ENCODE data around the gene ATP5F1D.

ATP5F1D gene

DNA sequence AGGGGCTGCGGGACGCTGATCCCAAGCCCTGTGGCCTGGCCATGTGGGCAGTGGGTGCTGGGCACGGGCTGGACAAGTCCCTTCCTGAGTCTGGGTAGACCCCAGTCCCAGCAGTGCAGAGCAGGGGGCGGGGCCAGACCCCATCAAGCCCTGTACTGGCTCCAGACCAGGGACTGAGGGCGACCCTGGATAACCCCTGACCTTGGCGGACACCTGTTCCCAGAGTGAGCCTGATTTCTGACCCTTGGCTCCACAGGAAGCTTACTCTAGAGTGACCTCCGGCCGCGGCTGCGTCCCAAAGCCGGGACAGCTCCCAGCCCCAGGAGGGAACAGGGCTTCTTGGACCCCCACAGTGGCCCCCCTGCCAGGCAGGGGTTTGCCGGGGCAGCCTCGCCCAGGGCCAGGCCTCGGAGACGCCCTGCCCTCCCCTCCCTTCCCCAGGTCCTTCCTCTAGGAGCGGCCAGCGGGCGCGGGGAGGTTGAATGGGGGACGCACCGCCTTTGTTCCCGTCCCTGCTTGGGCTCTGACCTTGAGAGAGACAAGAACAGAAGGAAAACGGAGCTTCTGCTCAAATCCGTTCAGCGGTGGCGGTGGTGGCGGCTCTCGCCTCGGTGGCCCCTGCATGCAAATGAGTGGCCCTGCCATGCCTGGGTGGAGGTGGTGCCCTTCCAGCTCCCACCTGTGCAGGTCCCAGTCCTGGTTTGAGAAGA lies 41.8 kb downstream of the ATP5F1D start:
- no peak for DNase-seq (ENCODE audit: low read depth)

DNA sequence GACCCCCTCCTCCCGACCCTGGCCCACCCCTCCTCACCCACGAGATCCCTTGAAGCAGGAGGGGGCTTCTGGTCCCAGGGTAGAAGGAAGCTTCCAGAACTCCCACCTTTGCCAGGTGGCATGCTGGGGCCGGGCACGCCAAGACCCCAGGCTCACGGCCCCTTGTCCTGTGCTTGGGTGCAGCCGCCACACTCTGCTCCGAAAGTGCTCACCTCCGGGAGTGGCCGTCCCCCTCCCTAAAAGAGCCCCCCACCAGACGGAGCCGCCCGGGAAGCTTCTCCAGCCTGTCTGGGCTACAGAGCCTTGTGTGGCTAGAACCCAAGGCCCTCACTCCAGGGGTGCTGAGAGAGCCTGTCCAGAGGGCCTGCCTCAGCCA lies 42.4 kb downstream of the ATP5F1D start:
- DNase-seq (ENCODE audit: low read depth) = no peak

DNA sequence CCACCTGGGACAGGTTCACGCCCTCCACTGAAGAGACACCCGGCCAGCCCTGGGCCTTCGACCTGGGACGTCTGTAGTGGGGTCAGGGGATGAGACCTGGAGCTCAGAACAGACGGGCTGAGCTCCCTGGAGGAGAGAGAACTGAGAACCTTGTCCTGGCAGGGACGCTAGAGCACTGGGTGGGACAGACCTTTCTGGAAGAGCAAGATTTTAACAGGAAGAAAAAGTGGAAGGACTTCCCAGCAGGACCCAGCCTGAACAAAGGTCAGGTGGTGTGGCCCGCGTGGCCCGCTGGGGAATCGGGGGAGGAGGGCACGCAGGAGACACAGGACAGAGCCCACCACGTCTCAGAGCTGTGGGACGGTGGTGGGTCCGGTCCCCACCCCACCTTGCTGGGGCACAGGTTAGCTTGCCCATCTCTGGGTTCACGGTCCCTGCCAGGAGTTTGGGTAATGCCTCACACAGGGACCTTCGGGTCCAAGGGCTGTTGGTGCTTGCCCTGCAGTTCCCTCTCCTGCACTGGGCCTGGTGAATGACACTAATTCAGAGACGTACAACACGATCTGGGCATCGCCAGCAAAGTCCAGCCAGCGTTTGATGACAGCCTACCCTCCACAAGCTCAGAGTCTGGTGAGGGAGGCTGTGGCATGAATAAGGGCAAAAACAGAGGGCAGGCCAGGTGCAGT lies 42.9 kb downstream of the ATP5F1D start:
- no peak for DNase-seq (ENCODE audit: low read depth)

DNA sequence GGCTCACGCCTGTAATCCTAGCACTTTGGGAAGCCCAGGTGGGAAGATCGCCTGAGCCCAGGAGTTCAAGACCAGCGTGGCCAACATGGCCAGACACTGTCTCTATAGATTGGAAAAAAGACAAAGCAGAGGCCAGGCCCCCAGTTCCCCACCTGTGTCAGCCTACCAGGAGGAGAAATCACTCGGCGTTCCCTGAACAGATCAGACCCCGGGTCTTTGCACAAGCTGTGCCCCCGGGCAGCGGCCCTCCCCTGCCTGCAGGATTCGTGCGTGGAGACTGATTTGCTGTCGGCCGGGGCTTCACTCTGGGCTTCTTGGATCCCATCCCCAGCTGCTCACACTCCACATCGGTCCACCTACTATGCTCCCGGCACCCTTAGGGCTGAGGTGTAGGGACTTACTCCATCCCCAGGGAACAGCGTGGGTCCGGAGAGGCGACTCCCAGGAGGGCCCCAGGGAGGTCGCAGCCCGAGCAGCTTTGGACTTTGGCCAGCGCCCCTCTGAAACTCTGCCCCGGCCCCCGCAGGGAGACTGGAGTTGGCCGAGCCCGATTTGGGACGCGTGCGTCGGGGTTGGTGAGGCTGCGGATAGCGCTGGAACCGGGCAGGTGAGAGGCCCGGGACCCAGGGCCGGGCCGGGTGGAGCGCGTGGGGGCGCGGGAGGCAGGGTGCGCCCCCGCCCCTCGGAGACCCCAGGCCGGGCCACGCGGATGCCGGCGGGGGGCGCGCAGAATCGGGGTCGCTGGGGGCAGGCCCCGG lies 43.6 kb downstream of the ATP5F1D start:
- DNase-seq (ENCODE audit: low read depth) = no peak

DNA sequence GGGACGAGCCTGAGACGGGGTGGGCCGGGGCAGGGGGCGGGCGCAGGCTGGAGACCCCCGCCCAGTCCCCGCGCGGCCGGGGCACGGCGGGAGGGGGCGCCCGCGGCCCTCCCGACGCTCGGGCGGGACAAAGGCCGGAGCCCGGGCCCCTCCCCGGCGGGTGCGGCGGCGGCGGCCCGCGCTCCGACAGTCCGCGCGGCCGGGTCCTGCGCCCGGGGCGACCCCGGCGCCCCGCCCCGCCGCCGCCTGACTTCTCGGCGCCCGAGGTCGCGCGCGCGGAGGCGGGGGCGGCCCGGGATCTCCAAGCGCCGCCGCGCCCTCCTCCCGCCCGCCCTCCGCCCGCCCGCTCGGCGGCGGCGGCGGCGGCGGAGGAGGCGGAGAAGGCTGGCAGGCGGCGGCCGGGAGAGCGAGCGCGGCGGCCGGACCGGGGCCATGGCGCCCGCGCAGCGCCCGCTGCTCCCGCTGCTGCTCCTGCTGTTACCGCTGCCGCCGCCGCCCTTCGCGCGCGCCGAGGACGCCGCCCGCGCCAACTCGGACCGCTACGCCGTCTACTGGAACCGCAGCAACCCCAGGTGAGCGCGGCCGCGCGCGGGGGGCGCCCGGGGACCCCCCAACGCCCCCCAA lies 44.3 kb downstream of the ATP5F1D start, which contains the start of gene EFNA2:
TSS of gene EFNA2 (plus strand) at position 137 of the 624 bp plus-strand sequence. CDS start at position 433, 296 bp downstream.
- no peak for DNase-seq (ENCODE audit: low read depth)

DNA sequence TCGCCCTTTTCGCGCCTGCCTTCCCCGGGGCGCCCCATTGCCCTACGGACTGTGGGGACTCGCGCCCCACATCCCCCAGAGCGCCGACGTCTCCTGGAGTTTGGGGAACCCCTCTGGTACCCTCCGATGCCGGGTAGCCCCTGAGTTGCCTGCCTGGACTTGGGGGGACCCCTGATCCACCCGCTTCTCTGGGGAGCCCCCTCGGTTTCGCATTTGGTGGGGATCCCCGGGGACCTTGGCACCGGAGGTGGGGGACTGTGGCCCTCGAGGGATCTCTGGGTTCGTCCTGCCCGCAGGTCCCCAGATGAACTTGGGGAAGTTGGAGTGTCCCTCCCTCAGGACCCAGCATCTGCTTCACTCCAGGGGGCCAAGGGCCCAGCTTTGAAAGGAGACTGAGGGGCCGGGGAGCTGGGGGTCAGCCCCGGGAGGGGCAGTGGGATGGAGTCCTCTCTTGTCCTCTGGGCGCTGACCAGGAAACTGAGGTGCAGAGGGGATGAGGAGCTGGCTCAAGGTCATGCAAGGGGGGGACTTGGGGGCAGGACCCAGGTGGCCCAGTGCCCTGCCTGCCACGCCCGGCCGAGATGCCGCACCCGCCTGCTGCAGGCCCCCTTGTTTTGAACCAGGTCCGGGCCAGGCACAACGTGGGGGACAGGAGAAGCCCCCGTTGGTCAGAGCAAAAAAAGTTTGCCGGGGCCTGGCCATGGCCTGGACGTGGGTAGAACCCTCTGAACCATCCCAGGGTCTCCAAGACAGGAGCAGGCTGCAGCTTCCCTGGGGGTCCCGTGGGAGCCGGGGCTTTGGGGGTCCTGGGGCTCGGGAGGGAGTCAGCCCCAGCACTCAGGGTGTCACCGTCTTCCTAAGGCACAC lies 45.2 kb downstream of the ATP5F1D start:
- DNase-seq (ENCODE audit: low read depth) = no peak

DNA sequence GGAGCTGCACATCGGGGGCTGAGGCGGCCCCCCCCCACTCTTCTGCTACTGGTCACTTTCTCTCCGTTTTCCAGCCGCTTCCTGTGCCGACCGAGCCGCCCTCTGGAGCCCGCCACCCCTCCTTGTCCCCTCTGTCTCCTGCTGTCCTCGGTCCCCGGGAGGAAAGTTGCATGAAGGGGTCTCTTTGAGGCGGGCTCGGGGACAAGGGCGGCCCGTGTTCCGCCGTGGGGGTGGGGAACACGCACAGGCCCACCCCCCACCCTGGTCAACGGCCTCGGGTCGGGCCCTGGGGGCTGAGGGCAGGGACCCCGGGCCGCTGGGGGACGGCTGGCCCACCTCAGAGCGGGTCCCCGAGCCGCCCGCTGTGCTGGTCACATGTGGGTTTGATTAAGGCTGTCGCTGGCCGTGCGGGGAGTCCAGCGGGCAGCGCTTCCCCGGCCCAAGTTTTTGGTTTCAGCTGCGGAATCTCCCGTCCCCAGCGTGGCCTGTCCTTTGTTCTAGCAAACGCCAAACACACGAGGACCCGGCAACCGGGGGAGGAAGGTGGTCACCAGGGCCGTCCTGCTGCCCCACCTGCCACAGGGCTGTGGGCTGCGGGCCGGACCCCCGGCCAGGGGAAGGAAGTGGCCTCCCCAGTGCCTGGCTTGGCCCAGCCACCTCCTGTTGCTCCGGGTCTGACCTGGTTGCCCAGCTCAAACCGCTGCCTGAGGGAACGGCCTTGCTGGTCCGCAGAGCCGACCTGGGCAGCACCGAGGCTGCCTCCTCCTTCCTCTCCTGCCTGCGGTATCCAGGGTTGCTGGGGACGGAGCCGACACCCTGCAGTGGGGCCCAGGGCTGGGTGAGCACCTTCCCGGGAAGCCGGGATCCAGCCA lies 46.0 kb downstream of the ATP5F1D start:
- DNase-seq (ENCODE audit: low read depth) = no peak

DNA sequence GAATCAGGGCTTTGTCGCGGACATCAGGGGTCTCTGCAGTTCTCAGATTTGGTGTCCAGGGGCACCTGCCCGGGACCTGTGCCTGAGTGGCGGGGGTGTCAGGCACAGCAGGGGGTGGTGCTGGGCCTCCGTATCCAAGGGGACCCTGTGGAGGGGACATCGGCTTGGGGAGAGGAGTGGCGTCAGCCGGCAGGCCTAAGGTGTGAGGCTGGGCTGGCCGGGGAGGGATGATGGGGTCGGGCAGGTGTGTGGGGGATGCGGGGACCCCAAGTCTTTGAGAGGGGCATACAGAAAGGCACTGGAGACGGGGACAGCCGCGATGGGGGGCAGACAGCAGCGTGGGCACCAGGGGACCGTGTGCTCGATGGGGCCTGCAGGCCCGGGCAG lies 46.7 kb downstream of the ATP5F1D start:
- DNase-seq (ENCODE audit: low read depth) = no peak

DNA sequence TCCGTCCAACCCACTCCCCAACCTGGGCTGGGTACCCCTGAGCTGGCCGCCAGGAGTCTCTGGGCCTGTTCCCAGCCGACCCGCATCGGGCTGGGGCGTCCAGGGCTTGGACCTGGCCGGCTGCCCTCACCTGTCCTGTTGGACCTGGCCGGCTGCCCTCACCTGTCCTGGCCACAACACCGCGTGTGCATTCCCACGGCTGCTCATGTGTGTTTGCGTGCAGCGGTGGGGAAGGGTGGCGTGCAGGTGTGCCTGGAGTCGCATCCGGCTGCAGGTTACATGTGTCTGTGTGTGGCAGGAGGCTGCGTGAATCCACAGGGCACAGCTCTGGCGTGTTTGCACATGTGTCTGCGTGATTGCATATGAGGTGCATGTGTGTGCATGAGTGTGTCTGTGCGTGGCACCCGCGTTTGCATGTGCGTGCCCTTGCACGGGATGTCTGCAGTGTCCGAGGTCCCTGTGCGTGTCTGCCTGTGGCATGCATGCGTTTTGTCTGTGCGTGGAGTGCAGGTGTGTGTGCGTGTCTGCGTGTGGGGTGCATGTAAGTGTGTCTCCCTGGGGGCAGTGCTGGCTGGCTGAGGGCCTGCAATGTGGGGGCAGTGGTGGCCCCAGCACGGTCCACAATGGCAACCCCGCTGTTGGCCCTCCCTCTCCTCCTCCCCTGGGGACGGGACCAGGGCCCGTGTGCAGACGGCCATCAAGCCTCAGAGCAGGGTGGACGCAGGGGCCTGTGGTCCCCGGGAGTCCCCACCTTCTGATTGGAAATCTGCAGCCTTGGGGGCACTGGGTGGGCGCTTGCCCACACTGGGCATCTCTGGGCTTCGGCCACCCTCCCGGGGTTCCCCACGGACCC lies 47.5 kb downstream of the ATP5F1D start:
- DNase-seq (ENCODE audit: low read depth) = no peak

DNA sequence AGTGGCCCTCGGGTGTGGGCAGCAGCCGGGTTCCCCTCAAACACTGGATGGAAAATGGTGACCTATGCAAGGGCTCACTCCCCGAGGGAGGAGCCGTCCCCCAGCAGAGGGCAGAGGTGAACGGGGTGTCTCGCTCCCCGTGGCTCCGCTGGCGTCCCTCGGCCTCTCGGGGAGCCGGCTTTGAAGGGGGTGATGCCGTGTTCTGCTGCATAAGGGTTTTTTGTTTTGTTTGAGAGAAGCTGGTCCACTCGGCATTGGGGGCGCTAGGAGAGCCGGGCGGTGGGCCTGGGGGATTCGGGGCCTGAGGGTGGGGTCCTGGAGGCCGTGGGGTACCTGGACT lies 48.1 kb downstream of the ATP5F1D start:
- DNase-seq (ENCODE audit: low read depth) = no peak

DNA sequence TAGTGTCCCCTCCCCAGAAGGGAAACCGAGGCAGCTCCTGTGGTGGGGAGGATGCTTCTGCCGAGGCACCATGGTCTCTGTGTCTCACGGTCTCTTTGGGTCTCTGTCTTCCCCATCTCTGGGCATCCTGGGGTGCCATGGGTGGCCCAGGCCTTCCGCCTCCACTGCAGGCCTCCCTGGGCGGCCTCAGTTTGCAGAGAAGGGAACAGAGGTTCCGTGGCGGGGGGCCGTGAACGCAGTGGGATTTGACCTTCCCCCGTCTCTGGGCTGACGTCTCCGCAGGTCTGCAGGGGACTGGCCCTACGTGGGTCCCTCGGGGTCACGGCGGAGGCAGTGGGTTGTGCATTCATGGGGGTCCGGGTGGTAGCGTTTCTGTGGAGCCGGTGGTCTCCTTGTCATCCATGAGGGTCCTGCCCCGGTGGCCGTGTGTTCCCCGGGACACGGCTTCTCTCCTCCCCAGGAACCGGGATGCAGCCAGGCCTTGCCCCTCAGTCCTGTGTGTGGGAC lies 48.7 kb downstream of the ATP5F1D start:
- no peak for DNase-seq (ENCODE audit: low read depth)

DNA sequence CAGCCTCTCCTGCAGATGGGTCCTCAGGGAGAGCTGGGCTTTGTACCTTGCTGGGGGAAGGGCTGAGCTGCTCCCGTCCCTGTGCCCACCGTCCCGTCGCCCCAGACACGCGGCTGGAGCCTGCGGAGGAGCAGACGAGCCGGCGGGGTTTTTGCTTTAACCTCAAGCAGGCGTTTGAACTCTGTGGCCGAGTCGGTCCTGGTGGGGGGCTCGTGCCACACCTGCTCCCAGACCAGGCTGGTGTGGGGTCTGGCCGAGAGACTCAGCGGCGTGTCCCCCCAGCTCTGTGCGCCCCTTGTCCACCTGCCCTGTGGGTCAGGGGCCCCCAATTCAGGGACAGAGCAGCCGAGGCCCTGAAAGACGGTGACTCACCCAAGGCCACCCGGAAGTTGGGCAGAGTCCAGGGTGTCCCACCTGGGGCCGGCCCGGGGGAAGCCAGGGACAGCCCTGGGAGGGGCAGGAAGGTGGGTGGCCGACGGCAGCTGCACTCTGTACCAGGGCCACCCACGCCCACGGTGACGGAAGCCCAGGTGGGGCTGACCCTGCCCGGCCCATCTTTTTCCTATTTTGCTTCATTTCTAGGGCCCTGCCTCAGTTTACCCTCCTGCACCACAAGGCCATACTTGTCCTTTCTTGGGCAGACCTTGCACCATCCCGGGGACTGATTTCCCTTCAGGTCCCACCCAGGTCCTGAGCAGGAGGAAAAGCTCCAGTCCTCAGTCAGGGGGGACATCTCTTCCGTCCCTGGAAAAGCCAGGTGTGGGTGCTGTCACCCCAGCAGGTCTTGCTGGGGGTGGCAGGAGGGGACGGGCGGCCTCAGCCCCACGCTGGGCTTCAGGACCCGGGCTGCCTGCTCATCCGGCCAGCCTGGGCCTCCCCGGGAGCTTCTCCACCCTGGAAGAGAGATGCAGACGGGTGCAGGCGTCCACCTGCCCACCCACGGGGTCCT lies 49.4 kb downstream of the ATP5F1D start:
- DNase-seq (ENCODE audit: low read depth) = no peak

DNA sequence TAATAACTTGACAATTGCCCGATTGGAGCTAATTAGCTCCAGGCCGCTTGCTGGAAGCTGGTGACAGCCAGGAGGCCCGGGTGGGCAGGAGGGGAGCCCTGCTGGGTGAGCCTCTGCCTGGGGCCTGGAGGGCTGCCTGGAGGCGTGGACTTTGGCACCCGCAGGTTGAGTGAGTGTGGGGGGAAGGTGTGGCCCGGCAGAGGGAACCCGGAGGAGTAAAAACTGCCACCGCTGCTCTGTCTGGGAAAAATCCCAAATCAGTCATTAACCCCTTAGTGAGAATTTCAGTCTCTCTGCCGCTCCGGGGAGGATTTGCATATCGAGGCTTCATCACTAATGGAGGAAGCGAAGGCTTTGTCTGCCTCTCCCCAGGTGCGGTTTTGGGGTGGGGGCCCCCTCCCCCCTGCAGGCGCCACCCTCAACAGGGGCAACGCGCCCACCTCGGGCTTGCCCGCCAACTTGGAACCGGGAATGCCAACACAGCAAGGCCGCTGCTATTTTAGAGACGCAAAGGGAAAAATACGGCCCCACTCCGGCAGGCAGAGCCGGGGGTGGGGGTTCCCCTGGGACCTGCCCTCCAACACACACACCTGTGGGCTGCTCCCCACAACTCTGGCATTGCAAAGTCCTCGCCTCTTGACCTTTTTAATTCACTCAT lies 50.3 kb downstream of the ATP5F1D start:
- DNase-seq (ENCODE audit: low read depth) = no peak

DNA sequence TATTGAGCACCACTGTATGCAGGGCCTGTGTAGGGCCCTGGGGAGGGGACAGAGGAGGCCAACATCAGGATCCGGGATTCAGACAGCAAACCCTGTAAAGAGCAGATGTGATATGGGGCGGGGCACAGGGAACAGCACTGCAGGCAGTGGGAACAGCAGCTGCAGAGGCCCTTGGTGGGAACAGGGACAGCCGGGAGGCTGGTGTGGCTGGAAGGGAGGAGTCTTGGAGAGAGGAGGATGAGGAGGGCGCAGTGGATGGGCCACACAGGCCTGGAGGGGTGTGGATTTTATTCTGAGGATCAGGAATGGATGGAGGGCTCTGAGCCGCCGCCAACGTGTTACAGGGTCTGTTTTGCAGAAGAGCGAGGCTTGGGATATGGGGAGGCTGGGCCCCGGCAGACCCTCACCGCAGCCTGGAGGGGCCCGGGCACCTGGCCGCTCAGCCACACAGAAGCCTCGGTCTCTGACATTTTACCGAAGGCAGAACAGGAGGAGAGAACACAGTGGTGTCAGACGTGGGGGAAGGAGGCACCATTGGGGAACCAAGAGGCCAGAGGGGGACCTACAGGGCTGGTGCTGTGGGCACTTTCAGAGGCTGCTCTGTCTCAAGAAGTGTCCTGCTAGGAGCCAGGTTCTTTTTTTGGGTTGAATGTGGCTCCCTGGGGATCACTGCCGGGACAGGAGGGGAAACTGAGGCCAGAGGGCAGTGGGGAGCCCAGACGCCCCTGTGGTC lies 51.0 kb downstream of the ATP5F1D start:
- DNase-seq (ENCODE audit: low read depth) = no peak

DNA sequence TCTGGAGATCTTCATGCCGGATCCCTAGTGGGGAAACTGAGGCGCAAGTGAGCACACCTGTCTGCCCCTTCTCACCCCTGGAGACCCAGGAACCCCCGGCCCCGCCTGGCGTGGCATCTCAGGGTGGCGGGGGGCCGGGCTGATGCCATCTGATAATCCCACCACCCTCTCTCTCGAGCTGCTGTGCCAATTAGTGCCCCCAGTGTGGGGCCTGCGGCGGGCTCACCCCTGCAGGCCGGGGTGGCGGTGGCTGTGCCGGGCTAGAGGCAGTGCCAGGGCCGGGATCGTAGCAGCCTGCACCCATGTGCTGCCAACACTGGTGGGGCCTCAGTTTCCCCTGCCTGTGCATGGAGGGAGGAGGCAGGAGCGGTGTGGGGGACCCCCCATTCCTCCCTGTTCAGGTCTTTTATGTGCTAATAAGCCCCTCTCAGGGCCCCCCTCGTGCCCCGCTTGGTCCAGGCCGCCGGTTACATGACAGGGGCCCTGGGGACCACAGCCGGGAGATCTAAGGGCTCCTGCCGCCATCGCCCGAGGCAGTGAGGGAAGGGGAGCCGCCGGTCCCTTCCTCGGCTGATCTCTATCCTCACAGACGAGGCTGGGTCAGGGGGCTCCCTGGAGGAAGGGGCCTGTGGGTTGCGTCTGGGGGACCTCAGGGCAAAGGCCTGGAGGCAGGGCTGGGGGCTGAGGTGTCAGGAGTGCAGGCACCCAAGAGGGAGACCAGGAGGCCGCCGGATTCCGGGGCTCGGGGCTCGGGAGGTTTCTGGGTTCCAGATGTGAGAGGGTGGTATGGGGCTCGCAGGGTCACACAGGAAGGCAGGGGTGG lies 52.4 kb downstream of the ATP5F1D start:
- DNase-seq (ENCODE audit: low read depth) = no peak
